ENCODE measurements around the gene PRTFDC1.

- TF ChIP-seq PAX5 (IDR thresholded peaks at IDR 0.05; ENCODE audit: insufficient read depth, low read length, severe bottlenecking) (no peak), POLR2A (IDR thresholded peaks at IDR 0.05; ENCODE audit: low read depth, low read length) (no peak), POLR2AphosphoS5 (IDR thresholded peaks at IDR 0.05; ENCODE audit: low read depth, low read length) (no peak), TAF1 (IDR thresholded peaks at IDR 0.05; ENCODE audit: low read depth, low read length) (no peak), SPI1 (IDR thresholded peaks at IDR 0.05; ENCODE audit: low read depth, low read length) (no peak), POU2F2 (IDR thresholded peaks at IDR 0.05; ENCODE audit: low read depth, low read length) (no peak)
These were observed 85.5 kb downstream of the PRTFDC1 start for GRCh38 chr10:24866604-24867583.
